HG03064 (cell line): Measurements from ENCODE around the gene TIGD6.

Source experiments
- ATAC-seq: cut with Tn5 transposase; IDR thresholded peaks from one replicate; pipeline ENCODE4 v1.9.1; 2021; ENCODE audit warnings: low read depth; ENCODE audit not compliant: unreplicated experiment

The TIGD6 gene

DNA sequence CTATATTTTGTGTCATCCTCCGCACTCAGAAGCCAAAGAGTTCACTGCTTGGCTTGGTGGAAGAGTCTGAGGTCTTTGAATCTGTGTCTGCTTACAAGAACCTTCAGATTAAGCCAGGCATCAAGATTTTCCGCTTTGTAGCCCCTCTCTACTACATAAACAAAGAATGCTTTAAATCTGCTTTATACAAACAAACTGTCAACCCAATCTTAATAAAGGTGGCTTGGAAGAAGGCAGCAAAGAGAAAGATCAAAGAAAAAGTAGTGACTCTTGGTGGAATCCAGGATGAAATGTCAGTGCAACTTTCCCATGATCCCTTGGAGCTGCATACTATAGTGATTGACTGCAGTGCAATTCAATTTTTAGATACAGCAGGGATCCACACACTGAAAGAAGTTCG, 19.2 kb downstream of the TIGD6 start:
- ATAC-seq = no peak

DNA sequence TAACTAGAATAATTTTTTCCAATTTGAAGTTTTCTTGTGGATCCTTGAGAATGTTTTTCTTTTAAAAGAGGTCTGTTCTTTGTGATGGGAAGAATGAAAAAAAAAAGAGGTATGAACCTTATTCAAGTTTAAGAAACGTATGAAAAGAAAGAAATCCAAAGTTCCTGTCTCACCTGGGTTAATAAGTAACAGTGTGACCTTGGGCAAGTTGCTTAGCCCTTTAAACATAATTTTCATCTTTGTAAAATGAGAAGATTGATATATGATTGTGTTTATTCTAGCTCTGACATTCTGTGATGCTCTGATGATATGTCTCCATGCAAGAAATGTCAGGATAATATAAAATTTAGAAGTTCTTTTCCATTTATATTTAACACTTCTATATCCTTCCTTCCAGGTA, 20.6 kb downstream of the TIGD6 start:
- ATAC-seq = no peak

- no peak for ATAC-seq
These were observed 25.0 kb downstream of the TIGD6 start for GRCh38 chr5:149975409-149975808.

DNA sequence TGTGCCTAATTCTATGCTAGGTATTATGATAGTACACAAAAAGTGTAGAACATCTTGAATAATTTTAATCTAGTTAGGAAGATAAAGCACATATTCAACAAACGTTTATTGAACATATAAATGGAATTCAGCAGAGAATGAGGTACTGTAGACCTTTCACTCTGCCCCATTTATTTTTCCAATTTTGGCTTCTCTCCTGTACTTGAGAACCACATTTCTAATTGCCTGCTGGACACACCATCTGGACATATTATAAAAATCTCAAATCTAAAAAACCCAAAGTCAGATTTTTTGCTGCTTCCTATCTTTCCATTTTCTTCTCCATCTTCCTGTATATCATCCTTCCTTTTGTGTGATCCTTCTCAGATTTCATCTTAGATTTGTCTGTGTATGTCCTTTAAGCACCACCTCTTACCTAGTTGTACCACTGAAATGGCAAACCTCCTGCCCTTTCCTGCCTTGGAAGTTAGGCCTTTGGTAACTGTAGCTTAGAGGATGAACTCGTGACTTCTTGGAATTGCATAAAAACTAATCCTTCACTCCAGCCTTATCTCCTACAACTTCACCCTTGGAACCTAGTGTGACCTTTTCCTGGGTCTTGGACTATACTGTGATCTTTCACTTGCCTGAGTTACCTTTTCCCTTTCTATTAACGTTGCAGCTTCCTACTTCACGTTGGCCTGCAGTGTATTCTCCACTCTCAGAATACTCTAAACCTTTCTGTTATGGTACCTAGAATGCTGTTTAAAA, 31.1 kb downstream of the TIGD6 start:
- no peak for ATAC-seq

DNA sequence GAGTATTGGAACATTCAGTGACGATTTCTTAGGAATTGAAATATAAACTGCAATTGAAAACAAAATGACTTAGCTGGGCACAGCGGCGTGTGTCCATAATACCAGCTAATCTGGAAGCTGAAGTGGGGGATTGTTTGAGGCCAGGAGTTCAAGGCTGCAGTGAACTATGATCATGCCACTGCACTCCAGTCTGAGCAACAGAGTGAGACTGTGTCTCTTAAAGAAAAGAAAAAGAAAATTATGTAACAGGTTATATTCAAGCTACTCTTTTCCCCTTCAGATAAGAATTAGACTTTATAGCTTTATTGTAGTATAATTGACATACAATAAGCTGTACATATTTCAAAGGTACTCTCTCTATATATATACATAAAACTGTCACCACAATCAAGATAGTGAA, 33.5 kb downstream of the TIGD6 start:
- no peak for ATAC-seq

GRCh38 chr5:149963729-149964128, 36.7 kb downstream of the TIGD6 start:
- ATAC-seq = no peak

DNA sequence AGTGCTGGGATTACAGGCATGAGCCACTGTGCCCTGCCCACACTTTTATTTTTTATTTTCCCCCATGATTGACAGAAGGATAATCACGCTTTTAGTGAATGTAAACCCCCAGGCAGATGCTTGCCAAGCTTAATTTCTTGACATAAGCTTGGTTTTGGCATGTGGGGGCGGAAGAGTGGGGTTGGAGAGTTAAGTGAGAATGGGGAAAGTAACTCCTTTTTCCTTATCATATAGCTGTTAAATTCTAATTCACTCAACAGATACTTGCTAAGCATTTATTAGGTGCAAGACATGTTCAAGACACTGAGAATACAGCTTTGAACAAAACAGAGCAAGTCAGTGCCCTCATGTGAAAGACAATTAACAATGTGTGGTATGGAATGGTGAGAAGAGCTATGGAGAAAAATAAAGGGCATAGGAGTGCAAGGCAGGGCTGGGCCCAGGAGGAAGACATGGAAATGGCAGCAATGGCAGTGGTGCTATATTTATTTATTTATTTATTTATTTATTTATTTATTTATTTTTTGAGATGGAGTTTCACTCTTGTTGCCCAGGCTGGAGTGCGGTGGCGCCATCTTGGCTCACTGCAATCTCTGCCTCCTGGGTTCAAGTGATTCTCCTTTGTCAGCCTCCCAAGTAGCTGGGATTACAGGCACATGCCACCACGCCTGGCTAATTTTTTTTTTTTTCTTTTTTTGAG, 37.7 kb downstream of the TIGD6 start:
- no peak for ATAC-seq

DNA sequence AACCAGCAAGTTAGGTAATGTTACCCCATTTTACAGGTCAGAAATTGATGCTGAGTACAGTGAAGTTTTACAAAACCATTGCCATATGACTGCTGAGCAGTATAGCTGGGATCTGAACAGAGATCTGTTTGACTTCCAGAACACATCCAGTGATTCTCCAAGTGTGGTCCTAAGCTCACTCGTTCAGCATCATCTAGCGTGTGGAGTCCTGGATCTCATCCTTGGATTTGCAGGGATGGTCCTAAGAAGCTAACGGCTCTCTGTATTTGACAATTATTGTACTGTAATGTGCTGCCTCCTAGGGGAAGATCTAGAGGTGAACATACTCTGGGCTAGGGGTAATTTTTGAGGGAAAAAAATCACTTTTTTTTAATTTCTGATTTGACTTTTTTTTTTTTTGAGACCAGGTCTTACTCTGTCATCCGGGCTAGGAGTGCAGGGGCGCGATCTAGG, 38.5 kb downstream of the TIGD6 start:
- ATAC-seq = no peak

- no peak for ATAC-seq
These were observed 39.2 kb downstream of the TIGD6 start for GRCh38 chr5:149961186-149961685.

GRCh38 chr5:149960272-149961185, 39.9 kb downstream of the TIGD6 start, which contains the start of gene SLC26A2:
Gene SLC26A2, plus strand, starts transcription at chr5:149960758. Its CDS starts 16,895 bp downstream, at chr5:149977653.
- peak; percentile 99 for ATAC-seq

DNA sequence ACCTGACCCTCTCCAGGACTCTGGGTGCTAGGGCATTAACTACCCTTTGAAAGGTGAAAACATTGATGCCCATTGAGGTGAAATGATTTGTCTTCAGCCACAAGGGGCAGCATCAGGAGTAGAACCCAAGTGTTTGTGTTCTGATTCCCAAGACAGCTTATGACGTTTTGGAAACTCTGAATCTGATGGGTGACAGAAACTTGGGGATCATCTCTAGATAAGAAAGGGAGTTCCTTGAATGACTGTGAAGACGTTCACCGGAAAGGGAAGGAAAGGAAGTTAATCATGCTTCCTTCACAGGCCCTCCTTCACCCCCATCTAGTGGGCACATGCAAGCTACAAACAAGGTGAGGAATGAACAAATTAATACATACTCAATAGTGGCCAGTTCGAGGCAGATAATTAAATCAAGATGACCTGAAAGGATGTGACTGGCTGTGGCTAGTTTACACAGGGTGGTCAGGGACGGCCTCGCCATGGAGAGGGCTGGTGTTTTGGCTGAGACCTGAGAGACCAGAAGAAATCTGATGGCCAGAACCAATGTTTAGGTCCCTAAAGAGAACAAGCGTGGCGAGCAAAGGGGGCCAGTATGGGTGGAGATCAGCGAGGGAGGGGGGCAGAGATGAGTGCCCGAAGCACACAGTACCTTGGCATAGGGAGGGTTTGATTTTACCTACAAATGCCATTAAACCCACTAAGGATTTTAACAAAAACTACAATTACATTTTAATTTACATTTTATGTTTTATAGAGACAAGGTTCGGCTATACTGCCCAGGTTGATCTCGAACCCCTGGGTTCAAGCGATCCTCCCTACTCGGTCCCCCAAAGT, 40.8 kb downstream of the TIGD6 start:
- ATAC-seq = no peak

GRCh38 chr5:149957855-149958254, 42.6 kb downstream of the TIGD6 start:
- no peak for ATAC-seq

GRCh38 chr5:149956685-149957084, 43.8 kb downstream of the TIGD6 start:
- no peak for ATAC-seq

DNA sequence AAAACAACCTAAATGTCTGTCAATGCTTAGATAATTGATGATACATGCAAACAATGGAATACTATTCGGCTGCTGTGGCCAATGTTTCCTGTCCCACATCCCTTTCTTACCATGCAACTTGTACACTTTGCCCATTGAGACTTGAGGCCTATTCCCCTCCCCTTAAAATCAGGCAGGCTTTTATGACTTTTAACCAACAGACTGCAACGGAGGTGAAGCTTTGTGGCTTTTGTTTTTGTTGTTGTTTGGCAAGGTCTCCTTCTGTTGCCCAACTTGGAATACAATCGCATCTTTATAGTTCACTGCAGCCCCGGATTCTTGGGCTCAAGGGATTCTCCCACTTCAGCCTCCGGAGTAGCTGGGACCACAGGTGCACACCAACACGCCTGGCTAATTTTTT, 45.7 kb downstream of the TIGD6 start:
- no peak for ATAC-seq

DNA sequence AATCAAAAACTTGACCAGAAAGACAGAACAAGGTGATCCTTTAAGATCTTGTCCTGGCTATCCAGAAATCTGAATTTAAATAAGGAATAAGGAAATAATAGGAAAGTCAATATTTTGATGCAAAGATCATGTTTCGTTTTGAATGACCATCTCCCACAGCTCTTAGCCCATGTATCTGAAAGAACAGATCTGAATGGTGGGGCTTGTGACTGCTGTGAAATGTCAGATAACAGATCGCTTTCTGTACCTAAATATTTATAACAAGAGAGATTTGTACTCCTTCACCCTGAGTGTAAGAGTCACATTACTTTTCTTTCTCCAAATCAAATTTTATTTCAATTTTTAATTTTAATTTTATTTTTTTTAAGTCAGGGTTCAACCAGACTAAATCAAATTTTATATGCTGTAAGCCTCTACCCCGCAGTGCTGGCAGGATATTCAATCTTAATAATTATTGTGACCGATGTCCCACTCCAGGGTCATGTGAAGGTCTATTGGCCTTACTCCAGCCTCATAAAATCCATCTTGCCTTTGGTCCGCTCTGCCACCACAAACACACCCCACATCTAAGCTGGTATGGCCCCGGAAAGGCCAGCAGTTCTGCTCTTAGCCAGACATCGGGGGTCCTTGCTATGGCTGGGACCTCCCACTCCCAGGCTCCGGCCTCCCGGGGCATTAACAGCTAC, 46.9 kb downstream of the TIGD6 start:
- ATAC-seq = no peak

DNA sequence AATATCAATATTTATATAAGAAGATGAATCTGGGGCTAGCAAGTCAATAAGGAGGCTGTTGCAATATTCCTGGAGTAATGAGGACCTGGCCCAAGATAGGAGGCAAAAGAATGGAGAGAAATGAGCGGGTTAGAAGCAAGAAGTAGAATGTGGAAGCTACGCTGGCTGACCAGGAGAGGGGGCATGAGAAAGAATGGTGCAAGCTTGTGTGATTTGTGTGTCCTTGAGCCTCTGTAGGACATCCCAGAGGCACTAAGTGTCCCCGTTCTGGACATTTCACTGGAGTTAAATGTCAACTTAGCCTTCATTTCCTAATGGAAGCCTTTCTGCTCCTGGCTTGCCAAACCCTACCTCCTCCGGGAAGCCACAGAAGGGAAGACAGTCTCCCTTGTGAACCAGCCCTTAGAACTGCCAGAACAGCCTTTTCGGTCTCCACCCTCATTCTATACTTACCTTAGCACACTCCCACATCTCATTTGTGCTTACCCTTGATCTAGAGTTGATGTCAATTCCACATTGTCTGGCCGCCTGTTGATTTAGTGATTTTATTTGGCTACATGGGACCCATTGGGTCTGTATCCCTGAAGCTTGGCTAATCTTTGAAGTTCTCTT, 49.2 kb downstream of the TIGD6 start:
- no peak for ATAC-seq

DNA sequence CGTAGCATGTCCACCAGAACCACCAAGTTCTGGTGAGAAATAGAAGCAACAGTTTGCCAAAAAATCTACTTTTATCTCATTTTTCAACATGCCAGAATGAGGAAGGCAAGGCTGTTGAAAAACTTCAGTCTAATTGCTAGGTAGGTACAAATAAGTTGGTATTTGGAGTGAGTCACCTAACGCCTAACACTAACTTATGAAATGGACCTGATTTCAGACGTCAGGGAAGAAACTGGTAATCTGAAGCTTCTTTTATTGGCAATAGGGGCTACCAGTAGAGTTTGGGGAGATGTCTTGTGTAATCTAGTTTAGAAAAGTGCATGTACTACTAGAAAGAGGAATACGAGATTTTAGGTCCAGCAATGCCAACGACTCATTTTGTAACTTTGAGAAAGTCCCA, 51.5 kb downstream of the TIGD6 start:
- no peak for ATAC-seq

DNA sequence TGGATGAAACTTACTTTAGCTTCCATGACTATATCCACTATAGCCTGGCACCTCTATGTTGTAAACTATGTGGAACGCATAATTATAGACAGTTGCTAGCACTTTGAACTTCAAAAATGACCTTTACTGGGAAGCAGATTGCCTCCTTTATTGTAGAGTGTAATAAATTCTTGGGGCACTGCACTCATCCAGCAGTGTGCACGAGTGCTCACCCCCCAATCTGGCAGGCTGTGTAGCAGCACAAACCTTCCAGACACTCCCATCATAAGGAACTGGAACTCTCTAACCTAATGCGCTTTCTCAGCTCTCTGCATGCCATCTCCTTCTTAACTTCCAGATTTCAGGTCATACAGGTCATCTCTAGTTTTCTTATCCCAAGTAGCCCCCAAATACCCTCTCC, 54.3 kb downstream of the TIGD6 start:
- no peak for ATAC-seq

- ATAC-seq = no peak
These were observed 55.8 kb downstream of the TIGD6 start, which contains the start of gene PDE6A for GRCh38 chr5:149944666-149945065. Gene PDE6A, minus strand, starts transcription at chr5:149944793. Its CDS starts 120 bp downstream, at chr5:149944673.
